HepG2 (cell line): Measurements from ENCODE around the gene SGMS1.

Experiments
- CAMTA2 ChIP-seq: sonication (generic); formaldehyde crosslinking; IDR thresholded peaks from 2 replicates; pipeline ENCODE4 v1.4.0; 2020; ENCODE audit warnings: mild to moderate bottlenecking, missing genetic modification reagents, borderline replicate concordance
- CREB1 ChIP-seq, 2 experiments: fragments of 450-650 bp in 1 of 2; IDR thresholded peaks; 2 replicates each; pipeline ENCODE4 v1.6.1; 2016 to 2017; ENCODE audit warnings: control low read depth in 1 of 2, mild to moderate bottlenecking in 1 of 2, missing compliant biosample characterization in 1 of 2, missing genetic modification characterization in 1 of 2
- CTCF ChIP-seq: sonication (generic); formaldehyde crosslinking; IDR thresholded peaks from 2 replicates; pipeline ENCODE4 v1.5.0; 2020; ENCODE audit warnings: mild to moderate bottlenecking, missing genetic modification reagents, moderate library complexity
- DDIT3 ChIP-seq: sonication (generic); formaldehyde crosslinking; IDR thresholded peaks from 2 replicates; pipeline ENCODE4 v1.4.0; 2020; ENCODE audit warnings: mild to moderate bottlenecking, missing genetic modification reagents
- ETV6 ChIP-seq: sonication (generic); formaldehyde crosslinking; conservative IDR thresholded peaks from 2 replicates; pipeline ENCODE4 v1.4.0; 2020; ENCODE audit warnings: missing genetic modification reagents
- MAFK ChIP-seq, 2 experiments: IDR thresholded peaks in 1 of 2; conservative IDR thresholded peaks in 1 of 2; 2 replicates each; pipeline ENCODE4 v1.6.1; 2011; ENCODE audit warnings: improper control_type of control experiment in 2 of 2, low read length in 2 of 2
- POLR2A ChIP-seq, 2 experiments: IDR thresholded peaks; 2 replicates each; pipeline ENCODE4 v1.6.1; 2011; ENCODE audit warnings: low read depth in 2 of 2, low read length in 2 of 2, mild to moderate bottlenecking in 1 of 2, moderate library complexity in 1 of 2; ENCODE audit not compliant: insufficient read depth in 1 of 2
- SMC3 ChIP-seq: IDR thresholded peaks from 2 replicates; pipeline ENCODE4 v1.6.1; 2011; ENCODE audit warnings: low read length, improper control_type of control experiment
- TOE1 ChIP-seq: sonication (generic); formaldehyde crosslinking; IDR thresholded peaks from 2 replicates; pipeline ENCODE4 v1.4.0; 2020; ENCODE audit warnings: mild to moderate bottlenecking, missing genetic modification reagents
- USF2 ChIP-seq, 2 experiments: sonication (generic) in 1 of 2; formaldehyde crosslinking in 1 of 2; IDR thresholded peaks; 2 replicates each; pipeline versions ENCODE4 v1.5.1 to v1.6.1; 2011 to 2020; ENCODE audit warnings: borderline replicate concordance in 1 of 2, low read depth in 1 of 2, low read length in 1 of 2, mild to moderate bottlenecking in 1 of 2, missing genetic modification reagents in 1 of 2, moderate library complexity in 1 of 2

- TF ChIP-seq TOE1 (CRISPR knock-in tag) (no peak), CREB1 (IDR thresholded peaks at IDR 0.05) (no peak), CREB1 (CRISPR knock-in tag; IDR thresholded peaks at IDR 0.05) (no peak), MAFK (conservative IDR thresholded peaks at IDR 0.05 in 1 of 2, IDR thresholded peaks at IDR 0.05 in 1 of 2; ENCODE audit: low read length in 2 of 2) (no peak), CAMTA2 (CRISPR knock-in tag) (no peak), SMC3 (no peak), CTCF (CRISPR knock-in tag) (no peak), DDIT3 (CRISPR knock-in tag) (no peak), POLR2A (IDR thresholded peaks at IDR 0.05; ENCODE audit: insufficient read depth in 1 of 2, low read depth in 2 of 2, low read length in 2 of 2) (no peak), USF2 (IDR thresholded peaks at IDR 0.05; ENCODE audit: low read depth, low read length) (no peak), USF2 (CRISPR knock-in tag; IDR thresholded peaks at IDR 0.05; ENCODE audit: borderline replicate concordance) (no peak), ETV6 (no peak)
These were observed 10.7 kb upstream of the SGMS1 start for GRCh38 chr10:50634479-50634878.
